OCI-LY7 (cell line): ENCODE measurements around the gene AUNIP.

ENCODE experiments used
- EZH2phosphoT487 ChIP-seq: fragments of 200-600 bp; sonication (generic); IDR thresholded peaks from 2 replicates; pipeline ENCODE4 v1.6.1; 2018; ENCODE audit warnings: low read depth, borderline replicate concordance, mild to moderate bottlenecking, mixed run types, antibody characterized with exemption, low read length, moderate library complexity, mixed read lengths
- TF ChIP-seq, protein P1 (sequence below): fragments of 200-600 bp; sonication (generic); conservative IDR thresholded peaks from 2 replicates; pipeline ENCODE4 v1.5.1; 2014; ENCODE audit warnings: mild to moderate bottlenecking, antibody characterized with exemption, low read length, moderate library complexity, mixed read lengths

GRCh38 chr1:25878690-25879089 is 19.4 kb upstream of the AUNIP start:
- TF ChIP-seq, protein P1, sequence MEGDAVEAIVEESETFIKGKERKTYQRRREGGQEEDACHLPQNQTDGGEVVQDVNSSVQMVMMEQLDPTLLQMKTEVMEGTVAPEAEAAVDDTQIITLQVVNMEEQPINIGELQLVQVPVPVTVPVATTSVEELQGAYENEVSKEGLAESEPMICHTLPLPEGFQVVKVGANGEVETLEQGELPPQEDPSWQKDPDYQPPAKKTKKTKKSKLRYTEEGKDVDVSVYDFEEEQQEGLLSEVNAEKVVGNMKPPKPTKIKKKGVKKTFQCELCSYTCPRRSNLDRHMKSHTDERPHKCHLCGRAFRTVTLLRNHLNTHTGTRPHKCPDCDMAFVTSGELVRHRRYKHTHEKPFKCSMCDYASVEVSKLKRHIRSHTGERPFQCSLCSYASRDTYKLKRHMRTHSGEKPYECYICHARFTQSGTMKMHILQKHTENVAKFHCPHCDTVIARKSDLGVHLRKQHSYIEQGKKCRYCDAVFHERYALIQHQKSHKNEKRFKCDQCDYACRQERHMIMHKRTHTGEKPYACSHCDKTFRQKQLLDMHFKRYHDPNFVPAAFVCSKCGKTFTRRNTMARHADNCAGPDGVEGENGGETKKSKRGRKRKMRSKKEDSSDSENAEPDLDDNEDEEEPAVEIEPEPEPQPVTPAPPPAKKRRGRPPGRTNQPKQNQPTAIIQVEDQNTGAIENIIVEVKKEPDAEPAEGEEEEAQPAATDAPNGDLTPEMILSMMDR: no peak
- no peak for TF ChIP-seq EZH2phosphoT487
